Measurements from ENCODE around the gene MOV10.

MOV10 gene

GRCh38 chr1:112685913-112686312 is 11.5 kb downstream of the MOV10 start:
- Histone ChIP-seq H3K36me3 (replicated peaks in 1 of 2; ENCODE audit: control insufficient read depth in 2 of 2, insufficient read depth in 2 of 2, low read length in 2 of 2) (peaks cover 8 to 51% of the 10 kb centered on the region in 2 donors), H3K9ac (ENCODE audit: low read depth, low read length, poor library complexity) (no peak overlapping the region), H3K9me3 (replicated peaks in 1 of 2; ENCODE audit: control insufficient read depth in 2 of 2, insufficient read depth in 1 of 2, low read depth in 1 of 2, low read length in 2 of 2) (no peaks in the 10 kb centered on the region), H3K79me1 (ENCODE audit: low read depth, low read length) (peaks cover 4% of the 10 kb centered on the region), H3K4me2 (ENCODE audit: insufficient read depth, low read length, poor library complexity, severe bottlenecking) (no peak overlapping the region), H3K14ac (ENCODE audit: low read length) (no peak overlapping the region), H2BK15ac (ENCODE audit: low read length) (no peak overlapping the region), H3K4me3 (ENCODE audit: low read length in 2 of 2) (no peak overlapping the region), H2AK5ac (ENCODE audit: low read depth, low read length) (no peak overlapping the region), H3K4me1 (ENCODE audit: control insufficient read depth in 2 of 2, insufficient read depth in 1 of 2, low read depth in 1 of 2, low read length in 2 of 2) (no peaks in the 10 kb centered on the region), H4K8ac (ENCODE audit: low read depth, low read length) (no peak overlapping the region), H3K27me3 (ENCODE audit: control insufficient read depth in 3 of 3, insufficient read depth in 3 of 3, low read depth in 1 of 3, low read length in 3 of 3) (no peaks in the 10 kb centered on the region), H3K4ac (ENCODE audit: low read length) (no peak overlapping the region), H2BK5ac (ENCODE audit: low read length) (no peak overlapping the region), H3K23ac (ENCODE audit: low read depth, low read length, poor library complexity) (no peak overlapping the region), H3K27ac (replicated peaks; ENCODE audit: low read length) (no peak overlapping the region), H2BK12ac (ENCODE audit: low read length) (no peak overlapping the region), H2AFZ (ENCODE audit: low read length) (no peak overlapping the region), H4K91ac (ENCODE audit: low read depth, low read length, poor library complexity) (no peak overlapping the region), H2BK120ac (ENCODE audit: low read depth, low read length) (no peak overlapping the region), H3K18ac (ENCODE audit: low read length) (no peak overlapping the region)
- no CpG with 5 or more reads among the region's 5 CpGs for WGBS, 2 donors (ENCODE audit: extremely low coverage in 2 of 2, insufficient read length in 2 of 2, insufficient replicate concordance in 1 of 2)
- no peak for DNase-seq (ENCODE audit: low spot score)

DNA sequence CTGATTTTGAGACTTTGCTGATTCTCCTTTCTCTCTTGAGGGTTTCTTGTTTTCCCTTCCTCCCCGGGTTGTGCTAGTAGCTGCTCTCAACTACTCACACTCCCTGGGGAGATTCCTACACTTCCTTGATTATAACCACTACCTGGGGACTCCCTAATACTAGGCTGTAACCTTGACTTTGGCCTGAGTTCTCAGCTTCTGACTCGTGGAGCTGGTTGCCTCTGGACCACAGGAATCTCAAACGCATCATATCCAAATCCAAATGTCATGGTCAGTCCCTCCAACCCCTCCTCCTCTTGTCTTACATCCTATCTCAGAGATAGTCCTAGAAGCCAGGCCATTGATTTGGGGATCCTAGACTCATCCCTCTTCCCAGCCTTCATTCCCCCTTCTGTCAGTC is 12.0 kb downstream of the MOV10 start:
- H3K18ac ChIP-seq (ENCODE audit: low read length), result no peak overlapping the region
- no peak overlapping the region for H2AFZ ChIP-seq (ENCODE audit: low read length)
- H3K27ac ChIP-seq (replicated peaks; ENCODE audit: low read length), result no peak overlapping the region
- no peak overlapping the region for H4K91ac ChIP-seq (ENCODE audit: low read depth, low read length, poor library complexity)
- no peaks in the 10 kb centered on the region for H3K9me3 ChIP-seq (replicated peaks in 1 of 2; ENCODE audit: control insufficient read depth in 2 of 2, insufficient read depth in 1 of 2, low read depth in 1 of 2, low read length in 2 of 2)
- H3K27me3 ChIP-seq (ENCODE audit: control insufficient read depth in 3 of 3, insufficient read depth in 3 of 3, low read depth in 1 of 3, low read length in 3 of 3), result no peaks in the 10 kb centered on the region
- no peak overlapping the region for H2BK12ac ChIP-seq (ENCODE audit: low read length)
- no peak overlapping the region for H3K23ac ChIP-seq (ENCODE audit: low read depth, low read length, poor library complexity)
- no peak for DNase-seq (ENCODE audit: low spot score)
- no peak overlapping the region for H2BK5ac ChIP-seq (ENCODE audit: low read length)
- peaks cover 9 to 55% of the 10 kb centered on the region in 2 donors for H3K36me3 ChIP-seq (replicated peaks in 1 of 2; ENCODE audit: control insufficient read depth in 2 of 2, insufficient read depth in 2 of 2, low read length in 2 of 2)
- H3K9ac ChIP-seq (ENCODE audit: low read depth, low read length, poor library complexity), result no peak overlapping the region
- H2AK5ac ChIP-seq (ENCODE audit: low read depth, low read length), result no peak overlapping the region
- H3K79me1 ChIP-seq (ENCODE audit: low read depth, low read length), result peaks cover 3% of the 10 kb centered on the region
- H2BK15ac ChIP-seq (ENCODE audit: low read length), result no peak overlapping the region
- no peak overlapping the region for H2BK120ac ChIP-seq (ENCODE audit: low read depth, low read length)
- H3K4me1 ChIP-seq (ENCODE audit: control insufficient read depth in 2 of 2, insufficient read depth in 1 of 2, low read depth in 1 of 2, low read length in 2 of 2), result no peaks in the 10 kb centered on the region
- no CpG with 5 or more reads among the region's 3 CpGs for WGBS, 2 donors (ENCODE audit: extremely low coverage in 2 of 2, insufficient read length in 2 of 2, insufficient replicate concordance in 1 of 2)
- no peak overlapping the region for H4K8ac ChIP-seq (ENCODE audit: low read depth, low read length)
- no peak overlapping the region for H3K4me3 ChIP-seq (ENCODE audit: low read length in 2 of 2)
- no peak overlapping the region for H3K4ac ChIP-seq (ENCODE audit: low read length)
- no peak overlapping the region for H3K4me2 ChIP-seq (ENCODE audit: insufficient read depth, low read length, poor library complexity, severe bottlenecking)
- no peak overlapping the region for H3K14ac ChIP-seq (ENCODE audit: low read length)

DNA sequence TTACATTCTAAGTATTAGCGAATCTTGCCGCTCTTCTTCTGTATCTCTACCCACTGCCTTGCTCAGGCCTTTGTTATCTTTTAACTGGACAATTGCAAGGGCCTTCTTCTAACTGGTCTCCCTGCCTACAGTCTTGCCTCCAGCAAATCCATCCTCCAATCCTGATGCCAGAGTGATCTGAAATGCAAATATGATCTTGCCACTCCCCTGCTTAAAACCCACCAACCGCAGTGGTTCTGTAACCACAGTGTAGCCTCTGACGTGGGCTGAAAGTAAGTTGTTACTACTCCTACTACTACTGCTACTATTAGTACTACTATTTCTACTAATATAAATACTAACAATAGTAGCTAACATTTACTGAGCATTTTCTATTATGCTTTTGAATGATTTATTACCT is 12.4 kb downstream of the MOV10 start:
- no CpG with 5 or more reads among the region's 4 CpGs for WGBS, 2 donors (ENCODE audit: extremely low coverage in 2 of 2, insufficient read length in 2 of 2, insufficient replicate concordance in 1 of 2)

DNA sequence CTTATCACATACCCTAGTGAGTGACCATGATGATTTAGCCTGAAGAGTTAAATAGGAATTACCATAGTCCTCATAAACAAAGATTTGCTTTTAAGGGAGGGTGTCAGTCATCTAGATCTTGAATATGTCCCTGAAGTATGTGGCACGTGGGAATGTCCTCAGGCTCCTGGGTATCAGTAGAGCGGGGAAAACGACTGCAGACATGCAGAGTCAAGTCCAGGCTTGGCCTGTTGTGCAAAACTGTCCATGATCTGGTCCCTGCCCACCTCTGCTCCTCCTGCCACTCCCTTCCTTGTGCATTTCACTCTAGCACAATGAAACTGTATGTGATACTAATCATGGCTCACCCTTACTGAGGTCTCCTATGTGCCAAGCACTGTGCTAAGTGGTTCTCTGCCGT is 12.9 kb downstream of the MOV10 start:
- Histone ChIP-seq H2AFZ (ENCODE audit: low read length) (no peak overlapping the region), H3K18ac (ENCODE audit: low read length) (no peak overlapping the region), H2BK120ac (ENCODE audit: low read depth, low read length) (no peak overlapping the region), H3K36me3 (replicated peaks in 1 of 2; ENCODE audit: control insufficient read depth in 2 of 2, insufficient read depth in 2 of 2, low read length in 2 of 2) (peaks cover 14 to 61% of the 10 kb centered on the region in 2 donors), H2BK12ac (ENCODE audit: low read length) (no peak overlapping the region), H3K9ac (ENCODE audit: low read depth, low read length, poor library complexity) (peak overlapping the region; percentile 22), H3K27ac (replicated peaks; ENCODE audit: low read length) (no peak overlapping the region), H4K91ac (ENCODE audit: low read depth, low read length, poor library complexity) (no peak overlapping the region), H3K4ac (ENCODE audit: low read length) (no peak overlapping the region), H2BK5ac (ENCODE audit: low read length) (no peak overlapping the region), H2BK15ac (ENCODE audit: low read length) (no peak overlapping the region), H3K79me1 (ENCODE audit: low read depth, low read length) (peaks cover 3% of the 10 kb centered on the region), H3K14ac (ENCODE audit: low read length) (no peak overlapping the region), H3K4me3 (ENCODE audit: low read length in 2 of 2) (no peak overlapping the region), H2AK5ac (ENCODE audit: low read depth, low read length) (no peak overlapping the region), H3K27me3 (ENCODE audit: control insufficient read depth in 3 of 3, insufficient read depth in 3 of 3, low read depth in 1 of 3, low read length in 3 of 3) (no peaks in the 10 kb centered on the region), H3K4me1 (ENCODE audit: control insufficient read depth in 2 of 2, insufficient read depth in 1 of 2, low read depth in 1 of 2, low read length in 2 of 2) (no peaks in the 10 kb centered on the region), H3K9me3 (replicated peaks in 1 of 2; ENCODE audit: control insufficient read depth in 2 of 2, insufficient read depth in 1 of 2, low read depth in 1 of 2, low read length in 2 of 2) (no peaks in the 10 kb centered on the region), H3K4me2 (ENCODE audit: insufficient read depth, low read length, poor library complexity, severe bottlenecking) (no peak overlapping the region), H3K23ac (ENCODE audit: low read depth, low read length, poor library complexity) (no peak overlapping the region), H4K8ac (ENCODE audit: low read depth, low read length) (no peak overlapping the region)
- WGBS, 2 donors (ENCODE audit: extremely low coverage in 2 of 2, insufficient read length in 2 of 2, insufficient replicate concordance in 1 of 2), result no CpG with 5 or more reads among the region's 4 CpGs
- DNase-seq (ENCODE audit: low spot score), result no peak

More for the DNA sequence above, 12.4 kb downstream of the MOV10 start:
- Histone ChIP-seq H2BK120ac (ENCODE audit: low read depth, low read length) (no peak overlapping the region), H3K23ac (ENCODE audit: low read depth, low read length, poor library complexity) (no peak overlapping the region), H3K18ac (ENCODE audit: low read length) (no peak overlapping the region), H2BK15ac (ENCODE audit: low read length) (no peak overlapping the region), H3K4me3 (ENCODE audit: low read length in 2 of 2) (no peak overlapping the region), H3K36me3 (replicated peaks in 1 of 2; ENCODE audit: control insufficient read depth in 2 of 2, insufficient read depth in 2 of 2, low read length in 2 of 2) (peaks cover 12 to 59% of the 10 kb centered on the region in 2 donors), H3K9me3 (replicated peaks in 1 of 2; ENCODE audit: control insufficient read depth in 2 of 2, insufficient read depth in 1 of 2, low read depth in 1 of 2, low read length in 2 of 2) (no peaks in the 10 kb centered on the region), H4K91ac (ENCODE audit: low read depth, low read length, poor library complexity) (no peak overlapping the region), H3K9ac (ENCODE audit: low read depth, low read length, poor library complexity) (no peak overlapping the region), H3K27me3 (ENCODE audit: control insufficient read depth in 3 of 3, insufficient read depth in 3 of 3, low read depth in 1 of 3, low read length in 3 of 3) (no peaks in the 10 kb centered on the region), H4K8ac (ENCODE audit: low read depth, low read length) (no peak overlapping the region), H3K4me2 (ENCODE audit: insufficient read depth, low read length, poor library complexity, severe bottlenecking) (no peak overlapping the region), H2BK5ac (ENCODE audit: low read length) (no peak overlapping the region), H3K79me1 (ENCODE audit: low read depth, low read length) (peaks cover 3% of the 10 kb centered on the region), H3K14ac (ENCODE audit: low read length) (no peak overlapping the region), H3K4me1 (ENCODE audit: control insufficient read depth in 2 of 2, insufficient read depth in 1 of 2, low read depth in 1 of 2, low read length in 2 of 2) (no peaks in the 10 kb centered on the region), H2BK12ac (ENCODE audit: low read length) (no peak overlapping the region), H3K4ac (ENCODE audit: low read length) (no peak overlapping the region), H3K27ac (replicated peaks; ENCODE audit: low read length) (no peak overlapping the region), H2AFZ (ENCODE audit: low read length) (no peak overlapping the region), H2AK5ac (ENCODE audit: low read depth, low read length) (no peak overlapping the region)
- no peak for DNase-seq (ENCODE audit: low spot score)
